Measurements from ENCODE around the gene STRN4.
"Not testable (repeated sequence)": the region's sequence is repeated elsewhere in the genome, so short reads cannot be mapped to it uniquely, and the experiment has no call there.

The STRN4 gene

DNA sequence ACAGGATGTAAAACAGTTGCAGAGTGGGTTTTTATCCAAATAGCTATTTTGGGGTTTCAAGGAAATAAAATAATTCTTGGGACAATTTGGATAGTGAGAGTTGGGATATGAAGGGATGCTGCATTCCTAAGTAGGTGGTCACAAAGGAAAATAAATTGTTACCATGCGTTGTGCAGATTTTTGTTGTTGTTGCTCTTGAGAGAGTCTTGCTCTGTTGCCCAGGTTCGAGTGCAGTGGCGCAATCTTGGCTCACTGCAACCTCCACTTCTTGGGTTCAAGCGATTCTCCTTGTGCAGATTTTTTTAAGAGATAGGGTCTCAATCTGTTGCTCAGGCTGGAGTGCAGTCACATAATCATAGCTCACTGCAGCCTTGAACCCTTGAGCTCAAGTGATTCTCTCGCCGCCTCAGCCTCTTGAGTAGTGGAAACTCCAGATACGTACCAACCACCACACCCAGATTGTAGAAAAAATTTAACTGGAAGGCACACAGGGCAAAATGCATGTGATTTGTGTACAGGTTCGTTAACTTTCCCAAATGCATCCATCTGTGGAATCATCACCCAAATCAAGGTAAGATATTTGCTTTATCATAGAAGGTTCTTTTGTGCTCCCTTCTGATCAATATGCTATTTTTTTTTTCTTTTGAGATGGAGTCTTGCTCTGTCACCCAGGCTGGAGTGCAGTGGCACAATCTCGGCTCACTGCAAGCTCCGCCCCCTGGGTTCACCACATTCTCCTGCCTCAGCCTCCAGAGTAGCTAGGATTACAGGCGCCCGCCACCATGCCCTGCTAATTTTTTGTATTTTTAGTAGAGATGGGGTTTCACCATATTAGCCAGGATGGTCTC, 26.1 kb upstream of the STRN4 start:
- DNase-seq: no peak

DNA sequence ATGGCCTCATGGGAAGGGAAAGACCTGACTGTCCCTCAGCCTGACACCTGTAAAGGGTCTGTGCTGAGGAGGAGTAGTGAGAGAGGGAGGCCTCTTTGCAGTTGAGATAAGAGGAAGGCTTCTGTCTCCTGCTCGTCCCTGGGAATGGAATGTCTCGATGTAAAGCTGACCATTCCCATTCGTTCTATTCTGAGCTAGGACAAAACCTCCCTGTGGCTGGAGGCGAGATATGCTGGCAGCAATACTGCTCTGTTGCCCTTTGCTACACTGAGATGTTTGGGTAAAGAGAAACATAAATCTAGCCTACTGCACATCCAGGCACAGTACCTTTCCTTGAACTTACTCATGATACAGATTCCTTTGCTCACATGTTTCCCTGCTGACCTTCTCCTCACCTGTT, 22.5 kb upstream of the STRN4 start:
- not testable (repeated sequence) for DNase-seq

DNA sequence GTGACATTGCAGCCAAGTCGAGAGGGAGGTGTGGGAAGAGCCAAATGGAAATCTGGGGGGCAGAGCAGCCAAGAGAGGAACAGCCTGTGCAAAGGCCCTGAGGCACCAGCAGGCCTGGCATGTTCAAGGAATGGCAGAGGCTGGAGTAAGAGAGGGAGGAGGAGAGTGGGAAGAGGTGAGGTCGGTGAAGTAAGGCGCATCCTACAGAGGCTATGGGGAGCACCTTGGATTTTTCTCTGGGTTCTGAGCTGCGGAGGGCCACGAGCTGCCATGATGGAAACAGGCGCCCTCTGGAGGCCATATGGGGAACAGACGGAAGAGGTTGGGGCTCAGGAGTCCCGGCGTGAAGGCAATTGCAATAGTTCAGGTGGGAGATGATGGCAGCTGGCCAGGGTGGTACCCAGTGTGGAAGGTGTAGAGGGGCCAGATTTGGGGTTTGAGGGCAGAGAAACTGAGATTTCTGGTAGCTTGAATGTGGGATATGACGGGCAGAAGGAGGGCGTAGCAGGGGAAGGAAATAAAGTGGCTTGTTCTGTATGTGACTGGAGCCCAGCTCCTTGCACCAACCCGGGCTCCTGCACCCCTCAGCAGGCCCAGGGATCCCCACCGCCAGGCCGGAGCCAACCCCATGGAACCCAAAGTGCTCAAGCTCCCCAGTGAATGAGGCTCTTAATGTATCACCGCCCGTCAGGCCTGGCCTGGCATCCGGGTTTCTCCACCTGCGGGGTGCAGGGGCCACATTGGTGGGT, 20.5 kb upstream of the STRN4 start:
- DNase-seq: peak; percentile 37 to 49

DNA sequence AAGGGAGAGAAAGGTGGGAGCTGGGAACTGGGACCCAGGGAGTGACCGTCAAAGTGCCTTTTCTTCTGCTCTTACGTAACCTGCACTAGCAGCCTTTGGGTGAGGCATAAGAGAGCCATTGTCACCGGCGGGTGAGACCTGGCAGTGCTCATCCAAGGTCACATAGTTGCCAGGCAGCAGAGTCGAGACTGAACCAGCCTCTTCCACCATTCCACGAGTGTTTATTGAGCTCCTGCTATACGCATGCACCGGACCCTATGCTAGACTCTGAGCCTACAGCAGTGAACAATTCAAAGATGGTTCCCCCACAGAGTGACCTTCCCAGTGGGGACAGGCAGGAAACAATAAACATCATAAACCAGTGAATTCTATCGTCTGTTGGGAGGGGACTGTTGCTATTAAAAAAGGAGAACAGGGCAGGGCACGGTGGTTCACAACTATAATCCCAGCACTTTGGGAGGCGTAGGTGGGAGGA, 18.6 kb upstream of the STRN4 start:
- no peak for DNase-seq

DNA sequence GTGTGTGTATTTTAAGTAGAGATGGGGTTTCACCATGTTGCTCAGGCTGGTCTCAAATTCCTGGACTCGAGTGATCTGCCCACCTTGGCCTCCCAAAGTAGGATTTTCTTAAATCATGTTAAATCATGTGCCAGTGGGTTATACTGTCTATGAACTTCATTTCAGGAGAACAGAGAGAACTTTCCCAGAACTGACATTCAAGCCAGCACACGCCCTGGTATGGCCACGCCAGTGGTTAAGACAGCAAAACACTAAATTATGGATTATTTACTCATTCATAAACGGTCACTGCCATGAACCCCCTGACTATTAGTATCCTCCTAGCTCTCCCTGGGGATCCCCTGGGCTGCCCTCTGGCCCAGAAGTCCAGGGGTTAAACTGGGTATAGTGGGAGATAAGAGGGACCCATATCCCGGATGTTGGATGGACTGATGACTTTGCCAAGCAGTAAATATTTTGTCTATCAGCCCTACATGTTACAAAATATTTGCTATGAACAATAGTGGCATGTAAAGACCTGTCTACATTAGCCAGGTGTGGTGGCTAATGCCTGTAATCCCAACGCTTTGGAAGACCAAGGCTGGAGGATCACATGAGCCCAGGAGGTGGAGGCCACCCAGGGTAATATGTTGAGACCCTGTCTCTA, 16.1 kb upstream of the STRN4 start:
- DNase-seq: no peak

DNA sequence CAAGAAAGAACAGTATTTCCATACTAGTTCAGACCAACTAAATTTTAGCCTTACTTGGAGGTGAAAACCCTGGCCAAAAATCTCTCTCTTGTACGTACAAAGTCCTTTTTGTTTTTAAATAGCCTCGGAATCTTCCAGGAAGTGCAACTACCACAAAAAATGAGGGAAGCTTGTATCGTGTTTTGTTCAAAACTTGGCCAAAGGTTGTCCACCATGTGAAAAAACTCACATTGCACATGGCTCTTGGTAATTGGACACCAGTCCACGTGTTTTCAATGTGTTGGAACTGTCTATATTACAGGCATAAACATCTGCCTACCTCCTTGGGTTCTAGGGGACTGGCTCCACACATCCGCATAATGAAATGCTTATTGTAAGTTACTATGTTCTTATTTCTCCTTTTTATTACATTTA, 15.2 kb upstream of the STRN4 start:
- DNase-seq: no peak

DNA sequence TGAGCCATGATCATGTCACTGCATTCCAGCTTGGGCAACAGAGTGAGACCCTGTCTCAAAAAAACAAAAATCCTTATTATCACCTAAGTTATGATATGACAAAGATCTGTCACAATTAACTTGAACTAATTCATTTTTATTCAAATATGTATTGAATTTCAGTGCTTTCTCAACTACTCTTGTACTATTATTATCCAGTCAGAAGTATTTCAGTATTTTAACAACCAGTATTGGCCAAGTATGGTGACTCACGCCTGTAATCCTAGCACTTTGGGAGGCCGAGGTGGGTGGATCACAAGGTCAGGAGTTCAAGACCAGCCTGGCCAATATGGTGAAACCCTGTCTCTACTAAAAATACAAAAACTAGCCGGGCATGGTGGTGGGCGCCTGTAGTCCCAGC, 14.6 kb upstream of the STRN4 start:
- DNase-seq: not testable (repeated sequence)

DNA sequence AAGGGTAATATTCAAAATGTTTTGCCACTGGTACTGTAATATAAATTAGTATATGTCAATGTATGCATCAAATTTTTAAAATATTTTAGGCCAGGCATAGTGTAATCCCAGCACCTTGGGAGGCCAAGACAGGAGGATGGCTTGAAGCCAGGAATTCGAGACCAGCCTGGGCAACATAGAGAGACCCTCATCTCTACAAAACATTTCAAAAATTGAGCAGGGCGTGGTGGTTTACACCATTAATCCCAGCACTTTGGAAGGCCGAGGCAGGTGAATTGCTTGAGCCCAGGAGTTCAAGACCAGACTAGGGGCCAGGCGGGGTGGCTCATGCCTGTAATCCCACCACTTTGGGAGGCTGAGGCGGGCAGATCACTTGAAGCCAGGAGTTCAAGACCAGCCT, 14.1 kb upstream of the STRN4 start:
- no peak for DNase-seq

DNA sequence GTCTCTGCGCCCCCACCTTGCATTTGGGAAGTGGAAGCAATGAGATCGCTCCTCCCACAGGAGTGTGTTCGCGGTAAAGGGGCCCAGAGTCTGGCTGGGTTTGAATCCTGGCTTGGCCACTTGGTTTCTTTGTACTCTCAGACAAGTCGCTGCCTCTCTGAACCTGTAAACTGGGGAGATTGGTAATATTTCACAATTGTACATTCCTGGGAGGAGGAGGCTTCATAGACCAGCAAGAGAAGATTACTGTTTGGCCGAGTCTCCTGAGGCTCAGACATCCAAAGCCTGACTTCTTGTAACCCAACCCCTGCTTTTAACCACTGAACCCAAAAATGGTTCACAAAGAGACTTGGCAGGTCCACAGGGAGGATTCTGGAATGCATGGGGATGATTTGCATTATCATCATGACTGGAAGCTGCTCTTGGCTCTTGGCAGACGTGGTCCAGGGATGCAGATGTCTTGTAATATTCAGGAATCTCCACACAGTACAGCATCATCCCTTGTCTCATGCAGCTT, 13.6 kb upstream of the STRN4 start:
- DNase-seq: no peak

DNA sequence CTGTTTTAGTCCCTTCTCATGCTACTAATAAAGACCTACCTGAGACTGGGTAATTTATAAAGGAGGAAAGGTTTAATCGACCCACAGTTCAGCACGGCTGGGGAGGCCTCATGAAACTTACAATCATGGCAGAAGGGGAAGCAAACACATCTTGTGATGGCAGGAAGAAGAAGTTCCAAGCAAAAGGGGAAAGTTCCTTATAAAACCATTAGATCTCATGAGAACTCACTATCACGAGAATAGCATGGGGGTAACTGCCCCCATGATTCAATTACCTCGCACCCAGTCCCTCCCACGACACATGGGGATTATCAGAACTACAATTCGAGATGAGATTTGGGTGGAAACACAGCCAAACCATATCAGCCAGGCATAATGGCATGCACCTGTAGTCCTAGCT, 13.0 kb upstream of the STRN4 start:
- no peak for DNase-seq

DNA sequence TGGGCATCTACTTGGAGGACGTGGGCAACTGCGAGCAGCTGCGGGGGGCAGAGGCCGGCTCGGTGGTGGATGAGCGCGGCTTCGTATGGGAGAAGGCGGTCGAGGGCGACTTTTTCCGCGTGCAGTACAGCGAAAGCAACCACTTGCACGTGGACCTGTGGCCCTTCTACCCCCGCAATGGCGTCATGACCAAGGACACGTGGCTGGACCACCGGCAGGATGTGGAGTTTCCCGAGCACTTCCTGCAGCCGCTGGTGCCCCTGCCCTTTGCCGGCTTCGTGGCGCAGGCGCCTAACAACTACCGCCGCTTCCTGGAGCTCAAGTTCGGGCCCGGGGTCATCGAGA, 10.3 kb upstream of the STRN4 start:
- no peak for DNase-seq

DNA sequence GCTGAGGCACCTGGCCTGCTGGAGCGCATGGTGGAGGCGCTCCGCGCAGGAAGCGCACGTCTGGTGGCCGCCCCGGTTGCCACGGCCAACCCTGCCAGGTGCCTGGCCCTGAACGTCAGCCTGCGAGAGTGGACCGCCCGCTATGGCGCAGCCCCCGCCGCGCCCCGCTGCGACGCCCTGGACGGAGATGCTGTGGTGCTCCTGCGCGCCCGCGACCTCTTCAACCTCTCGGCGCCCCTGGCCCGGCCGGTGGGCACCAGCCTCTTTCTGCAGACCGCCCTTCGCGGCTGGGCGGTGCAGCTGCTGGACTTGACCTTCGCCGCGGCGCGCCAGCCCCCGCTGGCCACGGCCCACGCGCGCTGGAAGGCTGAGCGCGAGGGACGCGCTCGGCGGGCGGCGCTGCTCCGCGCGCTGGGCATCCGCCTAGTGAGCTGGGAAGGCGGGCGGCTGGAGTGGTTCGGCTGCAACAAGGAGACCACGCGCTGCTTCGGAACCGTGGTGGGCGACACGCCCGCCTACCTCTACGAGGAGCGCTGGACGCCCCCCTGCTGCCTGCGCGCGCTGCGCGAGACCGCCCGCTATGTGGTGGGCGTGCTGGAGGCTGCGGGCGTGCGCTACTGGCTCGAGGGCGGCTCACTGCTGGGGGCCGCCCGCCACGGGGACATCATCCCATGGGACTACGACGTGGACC, 9.7 kb upstream of the STRN4 start:
- DNase-seq: no peak

DNA sequence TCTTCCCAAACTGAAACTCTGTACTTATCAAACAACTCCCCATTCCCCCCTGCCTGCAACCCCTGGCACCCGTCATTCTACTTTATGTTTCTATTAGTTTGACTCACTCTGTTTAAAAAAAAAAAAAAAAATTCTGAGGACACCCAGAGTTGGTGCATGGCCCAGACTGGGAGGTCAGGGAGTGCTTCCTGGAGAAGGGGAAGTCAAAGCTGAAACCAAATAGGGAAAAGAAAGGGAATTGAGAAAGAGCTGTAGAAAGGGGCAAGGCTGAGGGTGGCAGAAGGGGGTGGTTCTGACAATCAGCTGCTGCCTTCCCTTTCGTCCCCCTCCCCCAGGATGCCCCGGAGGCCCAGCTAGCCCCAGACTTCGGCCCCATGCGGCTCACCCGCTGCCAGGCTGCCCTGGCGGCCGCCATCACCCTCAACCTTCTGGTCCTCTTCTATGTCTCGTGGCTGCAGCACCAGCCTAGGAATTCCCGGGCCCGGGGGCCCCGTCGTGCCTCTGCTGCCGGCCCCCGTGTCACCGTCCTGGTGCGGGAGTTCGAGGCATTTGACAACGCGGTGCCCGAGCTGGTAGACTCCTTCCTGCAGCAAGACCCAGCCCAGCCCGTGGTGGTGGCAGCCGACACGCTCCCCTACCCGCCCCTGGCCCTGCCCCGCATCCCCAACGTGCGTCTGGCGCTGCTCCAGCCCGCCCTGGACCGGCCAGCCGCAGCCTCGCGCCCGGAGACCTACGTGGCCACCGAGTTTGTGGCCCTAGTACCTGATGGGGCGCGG, 9.0 kb upstream of the STRN4 start:
- DNase-seq: peak; percentile 19 to 29

DNA sequence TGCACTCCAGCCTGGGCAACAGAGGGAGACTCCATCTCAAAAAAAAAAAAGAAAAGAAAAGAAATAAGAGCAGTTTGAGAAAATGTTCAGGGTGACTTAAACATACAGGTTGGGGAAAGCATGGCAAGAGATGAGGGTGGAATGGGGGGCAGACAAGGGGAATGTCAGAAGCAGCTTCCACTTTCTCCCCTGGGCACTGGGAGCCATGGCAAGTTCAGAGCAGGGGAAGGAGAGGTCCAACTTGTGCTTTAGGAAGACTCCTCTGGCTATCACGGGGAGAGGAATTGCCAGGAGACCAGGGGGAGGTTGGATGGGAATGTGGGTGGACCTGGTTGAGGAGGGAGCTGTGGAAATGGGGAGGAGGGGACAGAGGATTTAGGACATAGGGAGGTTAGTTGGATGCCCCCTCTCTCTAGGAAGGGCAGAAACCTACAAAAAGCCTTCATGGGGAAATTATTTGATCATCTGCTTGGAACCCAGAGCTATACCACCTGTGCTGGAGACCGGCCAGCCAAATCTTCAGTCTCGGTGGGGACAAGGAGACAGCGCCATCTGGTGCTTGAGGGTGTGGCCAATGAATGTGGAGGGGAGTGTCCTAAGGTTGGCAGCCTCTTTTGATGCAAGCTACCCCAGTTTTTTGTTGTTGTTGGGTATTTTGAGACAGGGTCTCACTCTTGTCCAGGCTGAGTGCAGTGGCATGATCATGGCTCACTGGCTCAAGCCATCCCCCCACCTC, 7.3 kb upstream of the STRN4 start:
- peak; percentile 56 to 75 for DNase-seq

DNA sequence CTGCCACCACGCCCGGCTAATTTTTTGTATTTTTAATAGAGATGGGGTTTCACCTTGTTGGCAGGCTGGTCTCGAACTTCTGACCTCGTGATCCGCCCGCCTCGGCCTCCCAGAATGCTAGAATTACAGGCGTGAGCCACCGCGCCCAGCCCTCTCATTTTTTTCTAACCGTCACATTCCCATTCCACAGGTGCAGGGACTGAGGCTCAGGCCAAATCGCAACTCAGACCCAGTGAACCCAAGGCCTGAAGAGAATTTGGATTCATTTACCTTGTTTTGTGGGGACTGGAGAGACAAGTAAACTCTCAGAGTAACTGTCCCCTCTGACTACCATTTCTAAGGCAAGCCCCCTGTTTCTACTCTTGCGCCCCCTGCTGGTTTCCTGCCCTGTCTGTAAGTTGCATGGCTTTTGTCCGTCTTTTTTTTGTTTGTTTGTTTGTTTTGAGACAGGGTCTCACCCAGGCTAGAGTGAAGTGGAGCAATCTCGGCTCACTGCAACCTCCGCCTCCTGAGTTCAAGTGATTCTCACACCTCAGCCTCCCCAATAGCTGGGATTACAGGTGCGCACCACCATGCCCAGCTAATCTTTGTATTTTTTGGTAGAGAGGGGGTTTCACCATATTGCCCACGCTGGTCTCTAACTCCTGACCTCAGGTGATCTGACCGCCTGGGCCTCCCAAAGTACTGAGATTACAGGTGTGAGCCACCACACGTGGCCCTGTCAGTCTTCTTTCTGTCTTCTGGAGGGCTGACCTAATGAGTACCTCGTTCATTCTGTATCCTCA, 2.3 kb upstream of the STRN4 start:
- peak; percentile 77 to 84 for DNase-seq

DNA sequence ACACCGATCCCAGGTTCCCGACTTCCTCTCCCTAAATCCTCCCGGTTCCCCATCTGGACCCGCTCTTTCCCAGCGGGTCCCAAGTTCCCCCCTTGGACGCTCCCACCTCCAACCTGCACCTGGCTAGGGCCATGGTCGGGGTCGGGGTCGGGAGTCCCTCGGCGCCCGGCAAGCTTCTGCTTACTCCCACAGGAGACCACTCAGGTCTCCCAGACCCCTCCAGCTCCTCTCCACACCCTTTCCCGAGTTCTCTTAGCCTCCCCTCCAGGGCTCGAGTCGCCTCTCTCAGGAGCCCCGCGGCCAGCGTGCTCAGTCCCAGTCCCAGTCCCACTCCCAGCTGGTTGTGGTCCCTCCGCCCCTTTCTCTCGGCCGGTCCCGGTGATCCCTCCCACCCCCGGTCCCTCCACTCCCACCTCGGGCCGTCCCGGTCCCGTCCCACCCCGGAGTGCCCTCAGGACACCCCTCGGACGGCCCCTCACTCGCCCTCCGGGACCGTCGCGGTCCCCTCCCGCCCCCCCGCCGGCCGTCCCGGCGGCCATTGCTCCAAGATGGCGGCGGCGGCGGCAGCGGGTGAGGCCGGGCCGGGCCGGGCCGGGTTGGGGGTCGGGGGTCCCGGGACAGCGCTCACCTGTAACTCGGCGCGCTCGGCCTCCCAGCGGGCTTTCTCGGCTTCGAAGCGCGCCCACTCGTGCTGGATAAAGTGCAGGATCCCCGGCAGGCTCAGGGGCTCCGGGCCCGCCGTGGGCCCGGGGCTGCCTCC, 549 bp downstream of the STRN4 start, which contains the start of gene FKRP:
TSS of gene FKRP (plus strand) at position 537 of the 760 bp plus-strand sequence. CDS start 9,394 bp downstream, outside the sequence.
- DNase-seq: no peak

DNA sequence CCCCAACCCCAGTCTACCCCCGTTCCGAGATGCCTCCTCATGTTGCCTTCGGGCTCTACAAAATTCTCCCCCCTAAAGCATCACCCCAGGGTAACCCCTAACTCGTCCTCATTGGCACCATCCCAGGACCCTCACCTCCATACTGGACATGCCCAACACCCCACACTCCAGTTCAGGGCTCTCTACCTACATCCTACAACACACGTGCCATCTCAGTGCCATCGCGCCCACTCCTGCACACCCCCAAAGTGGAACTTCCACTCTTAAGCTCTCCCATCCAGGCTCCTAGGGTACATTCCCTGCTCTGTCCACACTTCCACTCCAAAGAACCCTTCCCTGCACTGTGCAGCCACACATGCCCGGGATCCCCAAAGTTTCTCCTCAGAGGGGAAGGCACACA, 1.2 kb downstream of the STRN4 start:
- DNase-seq: no peak

DNA sequence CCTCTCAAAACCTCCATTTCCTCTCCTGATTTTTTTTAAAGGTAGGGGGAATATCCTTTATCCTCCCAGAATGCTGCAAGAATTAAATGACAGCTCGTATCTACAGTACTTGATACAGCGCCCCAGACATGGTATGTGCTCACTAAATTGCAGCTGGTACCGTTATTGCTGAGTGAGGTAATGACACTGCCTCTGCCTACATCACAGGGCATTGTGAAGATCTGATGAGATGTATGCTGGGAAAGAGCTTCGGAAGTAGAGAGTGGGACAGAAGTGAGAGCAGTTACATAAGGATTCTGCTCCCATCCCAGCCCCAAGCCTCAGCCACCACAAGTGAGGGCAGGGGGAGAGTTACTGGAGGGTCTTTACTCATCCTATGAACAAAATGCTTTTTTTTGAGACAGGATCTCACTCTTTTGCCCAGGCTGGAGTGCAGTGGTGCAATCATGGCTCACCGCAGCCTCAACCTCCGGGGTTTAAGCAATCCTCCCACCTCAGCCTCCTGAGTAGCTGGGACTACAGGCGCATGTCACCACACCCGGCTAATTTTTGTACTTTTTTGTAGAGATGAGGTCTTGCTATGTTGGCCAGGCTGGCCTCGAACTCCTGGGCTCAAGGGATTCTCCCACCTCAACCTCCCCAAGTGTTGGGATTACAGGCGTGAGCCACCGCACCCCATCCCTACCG, 2.1 kb downstream of the STRN4 start:
- DNase-seq: no peak

DNA sequence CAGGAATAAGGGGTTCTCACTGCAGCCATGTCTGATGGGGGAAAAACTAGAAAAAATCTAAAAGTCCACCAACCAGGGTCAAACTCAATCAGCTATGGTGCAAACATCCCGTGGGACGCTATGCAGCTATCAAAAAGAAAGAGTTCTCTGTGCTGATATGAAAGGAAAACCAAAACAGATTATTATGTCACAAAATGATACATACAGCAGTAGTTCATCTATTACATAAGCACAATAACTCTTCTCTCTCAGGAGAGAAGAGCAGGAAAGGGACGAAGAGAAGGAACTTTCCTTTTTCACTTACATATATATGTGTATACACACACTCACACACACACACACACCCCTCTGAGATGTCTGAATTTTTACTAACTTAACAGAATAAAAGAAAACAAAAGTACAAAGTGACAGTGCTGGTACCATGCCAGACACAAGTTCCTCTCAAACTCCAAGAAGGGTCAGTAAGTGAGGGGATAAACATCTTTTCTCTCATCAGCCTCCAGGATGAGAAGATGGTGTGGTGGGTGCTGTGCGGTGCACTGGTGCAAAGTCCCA, 3.2 kb downstream of the STRN4 start:
- DNase-seq: no peak

Data from Kasumi-1 (cell line).